OCI-LY7 (cell line): Measurements from ENCODE around the gene HYLS1. TPM values are rescaled to one million over a fixed set of nuclear protein-coding genes. Genes with fewer than 3 reads are reported as not detected.

Experiments
- BruUV-seq: library from RNA; stranded (reverse); fragments of 400-500 nt; replicated peaks from 2 replicates; lab custom pipeline; 2021; lab: Mats Ljungman, UMichigan
- CTCF ChIA-PET: fragments of 300-600 bp; sonication (Branson Sonifier 250); formaldehyde crosslinking; loops from one replicate; lab custom pipeline; 2022; ENCODE audit warnings: antibody characterized with exemption; ENCODE audit not compliant: unreplicated experiment; lab: Charles Lee
- POLR2A ChIA-PET: fragments of 300-600 bp; sonication (Branson Sonifier 250); formaldehyde crosslinking; loops from one replicate; lab custom pipeline; 2022; ENCODE audit warnings: antibody characterized with exemption; lab: Charles Lee
- DNase-seq: peaks from one replicate; pipeline ENCODE4 v3.0.0-alpha.2; 2015; ENCODE audit warnings: low spot score
- H2AFZ ChIP-seq: fragments of 200-600 bp; sonication (generic), shearing (Covaris generic); 2 replicates; pipeline ENCODE4 v1.6.1; 2014; ENCODE audit warnings: mild to moderate bottlenecking, antibody characterized with exemption, low read length, moderate library complexity
- H3K27ac ChIP-seq: fragments of 200-600 bp; sonication (generic); 2 replicates; pipeline ENCODE4 v1.5.1; 2014; ENCODE audit warnings: mixed run types, low read depth, mild to moderate bottlenecking, moderate library complexity, low read length, inconsistent platforms; ENCODE audit not compliant: poor library complexity, severe bottlenecking
- H3K36me3 ChIP-seq: fragments of 200-600 bp; sonication (generic); 2 replicates; pipeline ENCODE4 v1.6.1; 2014; ENCODE audit warnings: mild to moderate bottlenecking, antibody characterized with exemption, low read length, moderate library complexity, mixed read lengths; ENCODE audit not compliant: insufficient read depth
- H3K4me1 ChIP-seq: fragments of 200-600 bp; sonication (generic); 2 replicates; pipeline ENCODE4 v1.5.1; 2014; ENCODE audit warnings: mild to moderate bottlenecking, low read length; ENCODE audit not compliant: insufficient read depth, poor library complexity, severe bottlenecking
- H3K4me2 ChIP-seq: fragments of 200-600 bp; sonication (generic); 2 replicates; pipeline ENCODE4 v1.6.1; 2014; ENCODE audit warnings: mild to moderate bottlenecking, low read length
- H3K4me3 ChIP-seq: fragments of 200-600 bp; sonication (generic); 2 replicates; pipeline ENCODE4 v1.5.1; 2014; ENCODE audit warnings: mild to moderate bottlenecking, low read depth, low read length; ENCODE audit not compliant: poor library complexity, severe bottlenecking
- H3K79me2 ChIP-seq: fragments of 200-600 bp; sonication (generic); 2 replicates; pipeline ENCODE4 v1.6.1; 2016; ENCODE audit warnings: low read depth, mild to moderate bottlenecking, low read length, moderate library complexity, mixed read lengths; ENCODE audit not compliant: insufficient read depth
- H3K9me2 ChIP-seq: fragments of 200-600 bp; sonication (generic); 2 replicates; pipeline ENCODE4 v1.6.1; 2016; ENCODE audit warnings: mild to moderate bottlenecking, low read length, mixed read lengths; ENCODE audit not compliant: insufficient read depth
- H3K9me3 ChIP-seq: fragments of 200-600 bp; sonication (generic); 2 replicates; pipeline ENCODE4 v1.6.1; 2014; ENCODE audit warnings: mild to moderate bottlenecking, mixed run types, low read length, mixed read lengths
- H4K20me1 ChIP-seq: fragments of 200-600 bp; sonication (generic); 2 replicates; pipeline ENCODE4 v1.6.1; 2014; ENCODE audit warnings: mild to moderate bottlenecking, antibody characterized with exemption, low read length, moderate library complexity, mixed read lengths; ENCODE audit not compliant: insufficient read depth
- CTCF ChIP-seq: fragments of 200-600 bp; sonication (generic); conservative IDR thresholded peaks from 2 replicates; pipeline ENCODE4 v1.5.1; 2014; ENCODE audit warnings: mild to moderate bottlenecking, antibody characterized with exemption, low read length, moderate library complexity, mixed read lengths
- EZH2phosphoT487 ChIP-seq: fragments of 200-600 bp; sonication (generic); IDR thresholded peaks from 2 replicates; pipeline ENCODE4 v1.6.1; 2018; ENCODE audit warnings: low read depth, borderline replicate concordance, mild to moderate bottlenecking, mixed run types, antibody characterized with exemption, low read length, moderate library complexity, mixed read lengths
- intact Hi-C: fragments of 100-400 bp; cut with micrococcal nuclease; formaldehyde crosslinking; loops from one replicate; pipeline ENCODE4 v1.10.0; 2022; ENCODE audit not compliant: unreplicated experiment
- total RNA-seq, 2 experiments: library from RNA; depleted of rRNA in 1 of 2; stranded (reverse); fragments of >200 nt in 1 of 2; shearing (Covaris generic) in 1 of 2; gene quantifications; 2 replicates each; pipeline ENCODE4 v1.2.3, GENCODE V29; 2014 to 2022

Gene HYLS1
- total RNA-seq, 2 experiments from 2014 or later = 18.3 to 31.5 TPM

GRCh38 chr11:125950178-125950490 lies 62.7 kb downstream of the HYLS1 start:
- H3K4me3 ChIP-seq = no peak overlapping the region
- BruUV-seq = no TSS peak
- POLR2A ChIA-PET = interaction anchor here (0.6 kb wide), 1 partner anchor 190 kb away, joined by 3 read pairs; no protein-coding TSS in a partner anchor

More at GRCh38 chr11:125950178-125950490, 62.7 kb downstream of the HYLS1 start:
- no peak overlapping the region for H3K27ac ChIP-seq
- intact Hi-C loops = no loop called here
- H4K20me1 ChIP-seq = no peaks in the 10 kb centered on the region
- no peak for DNase-seq
- no peaks in the 10 kb centered on the region for H3K9me3 ChIP-seq
- no peaks in the 10 kb centered on the region for H3K9me2 ChIP-seq
- CTCF ChIA-PET = no interaction called here
- no peaks in the 10 kb centered on the region for H3K4me1 ChIP-seq
- TF ChIP-seq EZH2phosphoT487 = no peak
- no peak for TF ChIP-seq CTCF
- no peak overlapping the region for H2AFZ ChIP-seq
- no peak overlapping the region for H3K4me2 ChIP-seq
- no peaks in the 10 kb centered on the region for H3K36me3 ChIP-seq
- no peaks in the 10 kb centered on the region for H3K79me2 ChIP-seq

Other genes starting within 250 kb of the HYLS1 start
- gene ACRV1, start 206.8 kb upstream of the HYLS1 start, total RNA-seq (2014; rRNA removed; shearing (Covaris generic)) = 0.16 TPM in 1 of 2 replicates, not detected in the other
- 0.33 TPM in 1 of 2 replicates, not detected in the other for gene ACRV1, start 206.8 kb upstream of the HYLS1 start, total RNA-seq (2022)
- gene PATE1, start 141.4 kb upstream of the HYLS1 start, total RNA-seq (2014; rRNA removed; shearing (Covaris generic)) = 0.33 TPM in 1 of 2 replicates, not detected in the other
- not detected in 2 replicates for gene PATE1, start 141.4 kb upstream of the HYLS1 start, total RNA-seq (2022)
- 1.6 and 4.0 TPM in 2 replicates for gene PATE2, start 108.8 kb upstream of the HYLS1 start, total RNA-seq (2014; rRNA removed; shearing (Covaris generic))
- 1.1 and 1.4 TPM in 2 replicates for gene PATE2, start 108.8 kb upstream of the HYLS1 start, total RNA-seq (2022)
- not detected in 2 replicates for gene PATE3, start 99.5 kb upstream of the HYLS1 start, total RNA-seq (2014; rRNA removed; shearing (Covaris generic))
- gene PATE3, start 99.5 kb upstream of the HYLS1 start, total RNA-seq (2022) = not detected in 2 replicates
- gene PATE4, start 54.4 kb upstream of the HYLS1 start, total RNA-seq (2014; rRNA removed; shearing (Covaris generic)) = not detected in 2 replicates
- gene PATE4, start 54.4 kb upstream of the HYLS1 start, total RNA-seq (2022) = not detected in 2 replicates
- 7.7 and 8.6 TPM in 2 replicates for gene PUS3, start 15.5 kb downstream of the HYLS1 start, total RNA-seq (2014; rRNA removed; shearing (Covaris generic))
- gene PUS3, start 15.5 kb downstream of the HYLS1 start, total RNA-seq (2022) = 9.2 and 10.2 TPM in 2 replicates
- gene DDX25, start 16.8 kb downstream of the HYLS1 start, total RNA-seq (2014; rRNA removed; shearing (Covaris generic)) = 0.13 TPM in 1 of 2 replicates, not detected in the other
- 0.31 TPM in 1 of 2 replicates, not detected in the other for gene DDX25, start 16.8 kb downstream of the HYLS1 start, total RNA-seq (2022)
- not detected in 2 replicates for gene VSIG10L2, start 58.4 kb downstream of the HYLS1 start, total RNA-seq (2014; rRNA removed; shearing (Covaris generic))
- gene VSIG10L2, start 58.4 kb downstream of the HYLS1 start, total RNA-seq (2022) = not detected in 2 replicates
- gene CDON, start 175.2 kb downstream of the HYLS1 start, total RNA-seq (2014; rRNA removed; shearing (Covaris generic)) = 1.5 and 2.0 TPM in 2 replicates
- gene CDON, start 175.2 kb downstream of the HYLS1 start, total RNA-seq (2022) = 1.1 and 2.5 TPM in 2 replicates